ENCODE data around the gene LRIT2.

Gene LRIT2

DNA sequence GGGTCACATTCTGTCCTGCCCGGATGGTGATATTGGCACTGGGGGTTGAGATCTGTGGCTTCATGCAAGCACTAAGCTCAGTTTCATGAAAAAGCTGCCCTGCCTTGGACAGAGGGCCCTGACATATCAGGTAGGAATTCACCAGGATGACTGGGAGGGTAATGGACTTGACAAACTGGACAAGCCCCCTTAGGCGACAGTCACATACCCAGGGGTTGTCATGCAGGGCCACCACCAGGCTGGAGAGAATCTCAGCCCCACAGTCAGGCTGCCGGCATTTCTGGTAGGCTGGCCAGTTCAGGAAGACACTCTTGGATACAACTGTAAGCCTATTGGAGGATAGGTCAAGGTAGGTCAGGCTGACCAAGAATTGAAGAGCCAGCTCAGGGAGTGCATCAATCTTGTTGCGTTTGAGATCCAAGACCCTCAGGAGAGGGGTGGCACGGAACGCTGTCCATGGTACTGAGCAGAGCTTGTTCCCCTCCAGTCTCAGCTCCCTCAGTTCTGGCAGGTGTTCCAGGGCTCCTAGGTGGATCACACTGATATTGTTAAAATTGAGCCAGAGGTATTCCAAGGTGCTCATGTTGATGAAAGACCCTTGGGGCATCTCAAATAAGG is 824 bp downstream of the LRIT2 start:
- no peaks in the 10 kb centered on the region for H3K9me3 ChIP-seq (ENCODE audit: control insufficient read depth, insufficient read depth, low read length)
- H3K4me3 ChIP-seq (ENCODE audit: low read depth, low read length) = no peak overlapping the region
- H3K9ac ChIP-seq (ENCODE audit: low read depth, low read length) = no peak overlapping the region
- no peak overlapping the region for H3K27ac ChIP-seq (ENCODE audit: low read depth, low read length)
- H3K4me1 ChIP-seq (ENCODE audit: control insufficient read depth, insufficient read depth, low read length) = no peaks in the 10 kb centered on the region
- H3K27me3 ChIP-seq (ENCODE audit: control insufficient read depth, insufficient read depth, low read length) = no peaks in the 10 kb centered on the region
- no peaks in the 10 kb centered on the region for H3K36me3 ChIP-seq (ENCODE audit: control insufficient read depth, insufficient read depth, low read length)

- H3K27ac ChIP-seq (ENCODE audit: low read depth, low read length) = no peak overlapping the region
Observed at GRCh38 chr10:84221916-84222315, 3.4 kb downstream of the LRIT2 start.

DNA sequence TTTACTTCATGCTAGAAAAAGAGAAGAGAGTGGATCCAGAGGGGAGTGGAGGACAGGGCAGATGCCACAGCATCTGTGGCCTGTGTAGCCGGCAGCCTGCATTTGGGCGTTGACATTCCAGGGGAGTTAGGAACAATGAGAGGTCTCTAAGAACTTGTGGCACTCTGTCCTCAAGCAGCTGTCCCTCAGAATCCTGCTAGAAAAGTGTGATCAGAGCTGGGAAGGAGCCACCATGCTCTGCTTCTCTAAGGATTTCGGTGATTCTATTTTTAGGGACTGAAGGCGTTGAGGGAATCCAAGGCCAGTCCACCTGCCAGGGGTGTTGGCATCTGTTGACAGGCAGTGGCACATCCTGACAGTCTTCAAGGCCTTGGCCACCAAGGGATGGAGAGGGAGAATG is 7.6 kb downstream of the LRIT2 start:
- Histone ChIP-seq H3K9me3 (ENCODE audit: control insufficient read depth, insufficient read depth, low read length) (no peaks in the 10 kb centered on the region), H3K36me3 (ENCODE audit: control insufficient read depth, insufficient read depth, low read length) (no peaks in the 10 kb centered on the region), H3K27me3 (ENCODE audit: control insufficient read depth, insufficient read depth, low read length) (no peaks in the 10 kb centered on the region), H3K4me1 (ENCODE audit: control insufficient read depth, insufficient read depth, low read length) (0 out of 2 replicates have a peak, but pooled peaks cover 3% of the 10 kb centered on the region), H3K9ac (ENCODE audit: low read depth, low read length) (no peak overlapping the region), H3K4me3 (ENCODE audit: low read depth, low read length) (no peak overlapping the region), H3K27ac (ENCODE audit: low read depth, low read length) (no peak overlapping the region)

More at GRCh38 chr10:84221916-84222315, 3.4 kb downstream of the LRIT2 start:
- Histone ChIP-seq H3K4me1 (ENCODE audit: control insufficient read depth, insufficient read depth, low read length) (no peaks in the 10 kb centered on the region), H3K4me3 (ENCODE audit: low read depth, low read length) (no peak overlapping the region), H3K9ac (ENCODE audit: low read depth, low read length) (no peak overlapping the region), H3K9me3 (ENCODE audit: control insufficient read depth, insufficient read depth, low read length) (no peaks in the 10 kb centered on the region), H3K36me3 (ENCODE audit: control insufficient read depth, insufficient read depth, low read length) (no peaks in the 10 kb centered on the region), H3K27me3 (ENCODE audit: control insufficient read depth, insufficient read depth, low read length) (no peaks in the 10 kb centered on the region)

- no peaks in the 10 kb centered on the region for H3K36me3 ChIP-seq (ENCODE audit: control insufficient read depth, insufficient read depth, low read length)
- no peak overlapping the region for H3K27ac ChIP-seq (ENCODE audit: low read depth, low read length)
- no peaks in the 10 kb centered on the region for H3K27me3 ChIP-seq (ENCODE audit: control insufficient read depth, insufficient read depth, low read length)
- H3K4me3 ChIP-seq (ENCODE audit: low read depth, low read length) = no peak overlapping the region
- H3K9ac ChIP-seq (ENCODE audit: low read depth, low read length) = no peak overlapping the region
- H3K4me1 ChIP-seq (ENCODE audit: control insufficient read depth, insufficient read depth, low read length) = 0 out of 2 replicates have a peak, but pooled peaks cover 3% of the 10 kb centered on the region
- H3K9me3 ChIP-seq (ENCODE audit: control insufficient read depth, insufficient read depth, low read length) = no peaks in the 10 kb centered on the region
Observed at GRCh38 chr10:84216834-84217233, 8.5 kb downstream of the LRIT2 start.

GRCh38 chr10:84214612-84215235 is 10.6 kb downstream of the LRIT2 start:
- 0 out of 2 replicates have a peak, but pooled peaks cover 3% of the 10 kb centered on the region for H3K4me1 ChIP-seq (ENCODE audit: control insufficient read depth, insufficient read depth, low read length)
- no peak overlapping the region for H3K27ac ChIP-seq (ENCODE audit: low read depth, low read length)
- no peak overlapping the region for H3K4me3 ChIP-seq (ENCODE audit: low read depth, low read length)
- no peaks in the 10 kb centered on the region for H3K36me3 ChIP-seq (ENCODE audit: control insufficient read depth, insufficient read depth, low read length)
- no peaks in the 10 kb centered on the region for H3K9me3 ChIP-seq (ENCODE audit: control insufficient read depth, insufficient read depth, low read length)
- H3K27me3 ChIP-seq (ENCODE audit: control insufficient read depth, insufficient read depth, low read length) = no peaks in the 10 kb centered on the region
- no peak overlapping the region for H3K9ac ChIP-seq (ENCODE audit: low read depth, low read length)

- no peaks in the 10 kb centered on the region for H3K36me3 ChIP-seq (ENCODE audit: control insufficient read depth, insufficient read depth, low read length)
- 0 out of 2 replicates have a peak, but pooled peaks cover 3% of the 10 kb centered on the region for H3K4me1 ChIP-seq (ENCODE audit: control insufficient read depth, insufficient read depth, low read length)
- no peak overlapping the region for H3K4me3 ChIP-seq (ENCODE audit: low read depth, low read length)
- H3K9ac ChIP-seq (ENCODE audit: low read depth, low read length) = no peak overlapping the region
- no peak overlapping the region for H3K27ac ChIP-seq (ENCODE audit: low read depth, low read length)
- H3K9me3 ChIP-seq (ENCODE audit: control insufficient read depth, insufficient read depth, low read length) = no peaks in the 10 kb centered on the region
- H3K27me3 ChIP-seq (ENCODE audit: control insufficient read depth, insufficient read depth, low read length) = no peaks in the 10 kb centered on the region
Observed at GRCh38 chr10:84214046-84214572, 11.2 kb downstream of the LRIT2 start.

GRCh38 chr10:84213076-84213475 is 12.3 kb downstream of the LRIT2 start:
- Histone ChIP-seq H3K27ac (ENCODE audit: low read depth, low read length) (no peak overlapping the region), H3K4me3 (ENCODE audit: low read depth, low read length) (no peak overlapping the region), H3K27me3 (ENCODE audit: control insufficient read depth, insufficient read depth, low read length) (no peaks in the 10 kb centered on the region), H3K9ac (ENCODE audit: low read depth, low read length) (no peak overlapping the region), H3K36me3 (ENCODE audit: control insufficient read depth, insufficient read depth, low read length) (no peaks in the 10 kb centered on the region), H3K9me3 (ENCODE audit: control insufficient read depth, insufficient read depth, low read length) (no peaks in the 10 kb centered on the region), H3K4me1 (ENCODE audit: control insufficient read depth, insufficient read depth, low read length) (0 out of 2 replicates have a peak, but pooled peaks cover 3% of the 10 kb centered on the region)

- Histone ChIP-seq H3K9me3 (ENCODE audit: control insufficient read depth, insufficient read depth, low read length) (no peaks in the 10 kb centered on the region), H3K4me1 (ENCODE audit: control insufficient read depth, insufficient read depth, low read length) (0 out of 2 replicates have a peak, but pooled peaks cover 3% of the 10 kb centered on the region), H3K4me3 (ENCODE audit: low read depth, low read length) (no peak overlapping the region), H3K27ac (ENCODE audit: low read depth, low read length) (no peak overlapping the region), H3K36me3 (ENCODE audit: control insufficient read depth, insufficient read depth, low read length) (no peaks in the 10 kb centered on the region), H3K9ac (ENCODE audit: low read depth, low read length) (no peak overlapping the region), H3K27me3 (ENCODE audit: control insufficient read depth, insufficient read depth, low read length) (no peaks in the 10 kb centered on the region)
Observed at GRCh38 chr10:84212014-84212413, 13.3 kb downstream of the LRIT2 start.

DNA sequence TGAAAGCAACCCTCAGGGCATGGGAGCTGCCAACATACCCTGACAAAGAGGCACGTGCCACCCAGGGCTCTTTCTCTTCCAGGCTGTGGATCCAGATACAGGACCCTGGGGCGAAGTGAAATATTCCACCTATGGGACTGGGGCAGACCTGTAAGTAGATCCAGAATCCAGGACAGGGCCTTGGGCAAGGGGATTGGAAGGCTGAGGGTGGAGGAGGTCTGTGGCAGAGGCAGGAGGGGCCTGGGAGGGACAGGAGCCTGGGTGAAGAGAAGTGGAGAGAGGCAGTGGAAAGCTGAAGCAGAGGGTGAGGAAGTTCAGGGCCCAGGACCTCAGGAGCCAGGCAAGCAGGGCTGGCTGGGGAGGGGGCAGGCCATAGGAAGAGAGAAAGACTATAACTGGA is 13.8 kb downstream of the LRIT2 start:
- Histone ChIP-seq H3K27ac (ENCODE audit: low read depth, low read length) (no peak overlapping the region), H3K9ac (ENCODE audit: low read depth, low read length) (no peak overlapping the region), H3K27me3 (ENCODE audit: control insufficient read depth, insufficient read depth, low read length) (no peaks in the 10 kb centered on the region), H3K4me3 (ENCODE audit: low read depth, low read length) (no peak overlapping the region), H3K36me3 (ENCODE audit: control insufficient read depth, insufficient read depth, low read length) (no peaks in the 10 kb centered on the region), H3K4me1 (ENCODE audit: control insufficient read depth, insufficient read depth, low read length) (0 out of 2 replicates have a peak, but pooled peaks cover 3% of the 10 kb centered on the region), H3K9me3 (ENCODE audit: control insufficient read depth, insufficient read depth, low read length) (no peaks in the 10 kb centered on the region)

GRCh38 chr10:84208023-84208422 is 17.3 kb downstream of the LRIT2 start:
- Histone ChIP-seq H3K27ac (ENCODE audit: low read depth, low read length) (no peak overlapping the region), H3K27me3 (ENCODE audit: control insufficient read depth, insufficient read depth, low read length) (no peaks in the 10 kb centered on the region), H3K9me3 (ENCODE audit: control insufficient read depth, insufficient read depth, low read length) (no peaks in the 10 kb centered on the region), H3K4me1 (ENCODE audit: control insufficient read depth, insufficient read depth, low read length) (no peaks in the 10 kb centered on the region), H3K4me3 (ENCODE audit: low read depth, low read length) (no peak overlapping the region), H3K9ac (ENCODE audit: low read depth, low read length) (no peak overlapping the region), H3K36me3 (ENCODE audit: control insufficient read depth, insufficient read depth, low read length) (no peaks in the 10 kb centered on the region)

DNA sequence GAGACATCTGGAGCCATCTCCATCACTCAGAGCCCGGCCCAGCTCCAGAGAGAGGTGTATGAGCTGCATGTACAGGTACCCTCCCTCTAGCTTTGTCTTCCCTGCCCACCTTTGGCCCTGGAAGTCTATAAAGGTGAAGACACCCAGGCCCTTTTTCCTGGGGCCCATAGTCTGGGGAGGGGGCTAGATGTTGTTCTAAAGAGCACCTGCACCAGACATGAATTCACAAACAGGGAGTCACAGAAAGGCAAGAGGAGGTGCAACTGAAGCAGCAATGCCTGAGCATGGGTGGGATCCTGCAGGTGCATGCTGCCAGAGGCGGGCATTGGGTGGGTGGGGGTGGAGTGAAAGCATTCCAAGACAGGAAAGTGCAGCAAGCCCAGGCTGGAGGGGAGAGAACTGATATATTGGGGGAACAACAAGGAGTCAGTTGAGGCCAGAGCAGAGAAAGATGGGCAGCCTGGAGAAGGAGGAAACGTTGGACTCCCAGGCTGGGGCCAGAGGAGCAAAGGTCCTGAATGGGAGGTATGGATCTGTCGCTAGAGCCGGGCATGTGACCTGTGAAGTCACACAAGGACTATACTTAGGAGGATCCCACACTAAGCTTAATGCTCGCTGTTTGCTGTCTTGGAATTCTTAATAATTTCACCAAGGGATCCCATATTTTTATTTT is 19.4 kb downstream of the LRIT2 start:
- H3K9ac ChIP-seq (ENCODE audit: low read depth, low read length) = no peak overlapping the region
- H3K4me1 ChIP-seq (ENCODE audit: control insufficient read depth, insufficient read depth, low read length) = no peaks in the 10 kb centered on the region
- no peaks in the 10 kb centered on the region for H3K27me3 ChIP-seq (ENCODE audit: control insufficient read depth, insufficient read depth, low read length)
- no peak overlapping the region for H3K27ac ChIP-seq (ENCODE audit: low read depth, low read length)
- H3K9me3 ChIP-seq (ENCODE audit: control insufficient read depth, insufficient read depth, low read length) = no peaks in the 10 kb centered on the region
- no peaks in the 10 kb centered on the region for H3K36me3 ChIP-seq (ENCODE audit: control insufficient read depth, insufficient read depth, low read length)
- no peak overlapping the region for H3K4me3 ChIP-seq (ENCODE audit: low read depth, low read length)
